Gastroesophageal sphincter (tissue), 4 donors: ENCODE measurements around the gene ZNF385B. TPM values are rescaled to one million over a fixed set of nuclear protein-coding genes. Genes with fewer than 3 reads are reported as not detected.

ENCODE experiments used
- ATAC-seq: fragments of 150-250 bp; one replicate; pipeline ENCODE4 v1.9.1; 2016; ENCODE audit warnings: mild to moderate bottlenecking, moderate library complexity
- H3K27ac ChIP-seq, 4 donors: fragments of 200-600 bp; sonication (generic) in 3 of 4; 1 replicate in 3 of 4; 2 replicates in 1 of 4; pipeline ENCODE4 v1.5.1; 2016 to 2019
- H3K27me3 ChIP-seq: fragments of 200-600 bp; sonication (generic); one replicate; pipeline ENCODE4 v1.5.1; 2019
- H3K36me3 ChIP-seq, 2 donors: fragments of 200-600 bp; sonication (generic); one replicate each; pipeline ENCODE4 v1.5.1; 2019; ENCODE audit warnings: control low read depth in 1 of 2
- H3K4me1 ChIP-seq, 3 donors: fragments of 200-600 bp; sonication (generic); 1 replicate in 2 of 3; 2 replicates in 1 of 3; pipeline ENCODE4 v1.5.1; 2016 to 2019; ENCODE audit warnings: control low read depth in 2 of 3
- H3K4me3 ChIP-seq, 2 donors: fragments of 200-600 bp; sonication (generic); one replicate each; pipeline ENCODE4 v1.5.1; 2019; ENCODE audit warnings: mild to moderate bottlenecking in 1 of 2, moderate library complexity in 1 of 2
- H3K9me3 ChIP-seq, 3 donors: fragments of 200-600 bp; sonication (generic); one replicate each; pipeline ENCODE4 v1.5.1; 2017 to 2019; ENCODE audit warnings: control low read depth in 2 of 3
- CTCF ChIP-seq, 4 experiments: fragments of 200-600 bp in 2 of 4; fragments of 450-650 bp in 2 of 4; sonication (generic) in 1 of 4; IDR thresholded peaks; one replicate each; pipeline ENCODE4 v1.5.1; 2017 to 2019; ENCODE audit warnings: antibody characterized with exemption in 4 of 4, mild to moderate bottlenecking in 2 of 4, moderate library complexity in 2 of 4
- EP300 ChIP-seq: sonication (generic); formaldehyde crosslinking; IDR thresholded peaks from one replicate; pipeline ENCODE4 v1.6.1; 2017; ENCODE audit warnings: antibody characterized with exemption, mild to moderate bottlenecking
- POLR2A ChIP-seq, 2 donors: fragments of 450-650 bp; IDR thresholded peaks; one replicate each; pipeline ENCODE4 v1.6.1; 2017; ENCODE audit warnings: antibody characterized with exemption in 2 of 2, mild to moderate bottlenecking in 2 of 2, moderate library complexity in 1 of 2
- POLR2AphosphoS5 ChIP-seq: sonication (generic); formaldehyde crosslinking; IDR thresholded peaks from one replicate; pipeline ENCODE4 v1.6.1; 2017; ENCODE audit warnings: antibody characterized with exemption
- WGBS, 2 donors: methylation state at CpG; one replicate each; pipeline ENCODE4 v1.1.5; 2018; ENCODE audit warnings: low coverage in 1 of 2; 5-methylcytosine and 5-hydroxymethylcytosine counted together
- total RNA-seq, 4 donors: library from RNA; depleted of rRNA; stranded (reverse); fragments of >200 nt; gene quantifications; one replicate each; pipeline ENCODE4 v1.1.0, GENCODE V29; 2016

The ZNF385B gene
- total RNA-seq, 4 donors from 2014 or later, result 2.7 to 7.6 (median 3.9) TPM

- Histone ChIP-seq H3K27me3 (peaks cover 18% of the 10 kb centered on the region), H3K27ac (peak overlapping the region in 2 of 4 donors; percentile 84 to 87), H3K4me3 (no peak overlapping the region), H3K9me3 (no peaks in the 10 kb centered on the region), H3K36me3 (no peaks in the 10 kb centered on the region), H3K4me1 (peaks cover 0 to 37% (median 0%) of the 10 kb centered on the region in 3 donors)
- 51 to 78% methylated on average over 6 of the region's 6 CpGs for WGBS, 2 donors
- TF ChIP-seq POLR2AphosphoS5 (no peak), EP300 (no peak), POLR2A (IDR thresholded peaks at IDR 0.05) (no peak)
- no peak for ATAC-seq
Observed at GRCh38 chr2:179862898-179863458, 1.6 kb upstream of the ZNF385B start.

GRCh38 chr2:179861027-179861415, 391 bp downstream of the ZNF385B start:
- TF ChIP-seq POLR2A (IDR thresholded peaks at IDR 0.05) (peak in 1 of 2 donors; percentile 42), EP300 (no peak)
- Histone ChIP-seq H3K4me1 (peaks cover 0 to 40% (median 0%) of the 10 kb centered on the region in 3 donors), H3K9me3 (no peaks in the 10 kb centered on the region), H3K4me3 (peak overlapping the region; percentile 46 to 71), H3K27ac (peak overlapping the region; percentile 15 to 87 (median 84)), H3K36me3 (no peaks in the 10 kb centered on the region), H3K27me3 (peaks cover 18% of the 10 kb centered on the region)
- no CpG with 5 or more reads among the region's 52 CpGs for WGBS, 2 donors
- ATAC-seq, result peak; percentile 54

- no peak for TF ChIP-seq POLR2A (IDR thresholded peaks at IDR 0.05)
- TF ChIP-seq CTCF (IDR thresholded peaks at IDR 0.05), result no peak
- no peak for TF ChIP-seq POLR2AphosphoS5
- WGBS, 2 donors, result 8 to 17% methylated on average over 5 to 12 of the region's 34 CpGs
- H3K27ac ChIP-seq, result peak overlapping the region; percentile 15 to 87 (median 84)
- H3K4me3 ChIP-seq, result peak overlapping the region; percentile 46 to 71
- peaks cover 0 to 41% (median 0%) of the 10 kb centered on the region in 3 donors for H3K4me1 ChIP-seq
- no peaks in the 10 kb centered on the region for H3K36me3 ChIP-seq
- peaks cover 18% of the 10 kb centered on the region for H3K27me3 ChIP-seq
- peak; percentile 54 for ATAC-seq
- no peaks in the 10 kb centered on the region for H3K9me3 ChIP-seq
Observed at GRCh38 chr2:179860255-179861026, 971 bp downstream of the ZNF385B start.

- no peak for ATAC-seq
- H3K36me3 ChIP-seq, result no peaks in the 10 kb centered on the region
- no peaks in the 10 kb centered on the region for H3K9me3 ChIP-seq
- H3K4me1 ChIP-seq, result peaks cover 0 to 48% (median 0%) of the 10 kb centered on the region in 3 donors
- H3K27me3 ChIP-seq, result peaks cover 18% of the 10 kb centered on the region
- TF ChIP-seq POLR2AphosphoS5 (no peak), EP300 (no peak), CTCF (IDR thresholded peaks at IDR 0.05) (no peak), POLR2A (IDR thresholded peaks at IDR 0.05) (no peak)
- WGBS, 2 donors, result 80 to 81% methylated on average over 1 of the region's 1 CpG
- H3K27ac ChIP-seq, result peak overlapping the region; percentile 15 to 87 (median 56)
- peak overlapping the region; percentile 46 to 71 for H3K4me3 ChIP-seq
Observed at GRCh38 chr2:179859523-179859922, 1.9 kb downstream of the ZNF385B start.

GRCh38 chr2:179857236-179857635, 4.2 kb downstream of the ZNF385B start:
- Histone ChIP-seq H3K27me3 (peaks cover 18% of the 10 kb centered on the region), H3K4me1 (peaks cover 0 to 41% (median 0%) of the 10 kb centered on the region in 3 donors), H3K9me3 (no peaks in the 10 kb centered on the region), H3K27ac (peak overlapping the region in 2 of 4 donors; percentile 14 to 48), H3K36me3 (no peaks in the 10 kb centered on the region), H3K4me3 (no peak overlapping the region)
- WGBS, 2 donors, result 38 to 60% methylated on average over 3 of the region's 4 CpGs
- no peak for TF ChIP-seq CTCF (IDR thresholded peaks at IDR 0.05)
- TF ChIP-seq POLR2A (IDR thresholded peaks at IDR 0.05), result no peak
- no peak for TF ChIP-seq POLR2AphosphoS5
- TF ChIP-seq EP300, result no peak
- no peak for ATAC-seq
